ENCODE results near the gene TRAPPC14.

TRAPPC14 gene

DNA sequence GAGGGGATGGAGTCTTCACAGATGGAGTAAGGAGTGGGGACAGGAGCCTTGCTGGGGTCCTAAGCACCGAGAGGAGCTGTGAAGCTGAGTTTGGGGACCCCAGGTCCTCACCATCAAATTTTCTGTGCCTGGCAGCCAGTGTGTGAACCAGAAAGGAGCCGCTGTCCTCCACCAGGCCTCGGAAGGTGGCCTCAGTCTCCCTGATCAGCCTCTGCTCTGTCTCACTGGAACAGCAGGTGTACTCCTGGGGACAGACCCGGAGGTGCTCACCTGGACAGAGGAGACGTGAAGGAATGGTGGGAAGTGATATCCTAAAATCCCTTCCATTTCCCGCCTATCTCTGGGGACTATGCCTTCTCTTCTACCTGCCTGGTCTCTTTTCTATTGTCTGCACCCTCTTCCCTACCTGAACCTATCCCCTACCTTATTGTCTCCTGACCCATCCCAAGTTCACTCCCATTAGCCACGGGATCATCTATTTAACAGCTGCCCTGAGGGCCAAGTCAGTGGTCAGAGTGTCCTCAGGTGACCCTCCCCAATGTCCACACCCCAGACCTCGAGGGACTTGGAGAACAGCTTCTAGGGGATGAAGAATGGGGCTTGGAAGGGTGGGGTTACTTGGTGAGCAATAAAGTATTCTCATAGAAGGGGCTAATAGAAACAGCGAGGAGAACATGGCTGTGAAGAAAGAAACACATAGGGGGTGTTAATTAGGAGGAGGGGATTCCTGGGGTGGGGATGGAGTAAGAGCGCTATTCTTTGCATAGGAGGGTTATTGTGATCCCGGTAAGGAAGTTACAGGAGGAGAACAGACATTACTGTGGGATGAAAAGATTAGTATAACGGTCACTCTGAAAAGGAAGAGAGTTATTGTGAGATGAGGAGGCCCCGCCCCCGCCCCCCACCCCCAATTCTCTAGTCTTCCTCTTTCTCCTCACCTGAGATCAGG is 17.8 kb upstream of the TRAPPC14 start:
- peak overlapping the region; percentile 66 for H3K4me3 ChIP-seq (ENCODE audit: control insufficient read depth, low read depth, low read length)
- TF ChIP-seq, protein P1, sequence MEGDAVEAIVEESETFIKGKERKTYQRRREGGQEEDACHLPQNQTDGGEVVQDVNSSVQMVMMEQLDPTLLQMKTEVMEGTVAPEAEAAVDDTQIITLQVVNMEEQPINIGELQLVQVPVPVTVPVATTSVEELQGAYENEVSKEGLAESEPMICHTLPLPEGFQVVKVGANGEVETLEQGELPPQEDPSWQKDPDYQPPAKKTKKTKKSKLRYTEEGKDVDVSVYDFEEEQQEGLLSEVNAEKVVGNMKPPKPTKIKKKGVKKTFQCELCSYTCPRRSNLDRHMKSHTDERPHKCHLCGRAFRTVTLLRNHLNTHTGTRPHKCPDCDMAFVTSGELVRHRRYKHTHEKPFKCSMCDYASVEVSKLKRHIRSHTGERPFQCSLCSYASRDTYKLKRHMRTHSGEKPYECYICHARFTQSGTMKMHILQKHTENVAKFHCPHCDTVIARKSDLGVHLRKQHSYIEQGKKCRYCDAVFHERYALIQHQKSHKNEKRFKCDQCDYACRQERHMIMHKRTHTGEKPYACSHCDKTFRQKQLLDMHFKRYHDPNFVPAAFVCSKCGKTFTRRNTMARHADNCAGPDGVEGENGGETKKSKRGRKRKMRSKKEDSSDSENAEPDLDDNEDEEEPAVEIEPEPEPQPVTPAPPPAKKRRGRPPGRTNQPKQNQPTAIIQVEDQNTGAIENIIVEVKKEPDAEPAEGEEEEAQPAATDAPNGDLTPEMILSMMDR (conservative IDR thresholded peaks at IDR 0.05; ENCODE audit: control insufficient read depth, insufficient read depth, low read depth, low read length): no peak
- DNase-seq (ENCODE audit: low read depth): no peak

DNA sequence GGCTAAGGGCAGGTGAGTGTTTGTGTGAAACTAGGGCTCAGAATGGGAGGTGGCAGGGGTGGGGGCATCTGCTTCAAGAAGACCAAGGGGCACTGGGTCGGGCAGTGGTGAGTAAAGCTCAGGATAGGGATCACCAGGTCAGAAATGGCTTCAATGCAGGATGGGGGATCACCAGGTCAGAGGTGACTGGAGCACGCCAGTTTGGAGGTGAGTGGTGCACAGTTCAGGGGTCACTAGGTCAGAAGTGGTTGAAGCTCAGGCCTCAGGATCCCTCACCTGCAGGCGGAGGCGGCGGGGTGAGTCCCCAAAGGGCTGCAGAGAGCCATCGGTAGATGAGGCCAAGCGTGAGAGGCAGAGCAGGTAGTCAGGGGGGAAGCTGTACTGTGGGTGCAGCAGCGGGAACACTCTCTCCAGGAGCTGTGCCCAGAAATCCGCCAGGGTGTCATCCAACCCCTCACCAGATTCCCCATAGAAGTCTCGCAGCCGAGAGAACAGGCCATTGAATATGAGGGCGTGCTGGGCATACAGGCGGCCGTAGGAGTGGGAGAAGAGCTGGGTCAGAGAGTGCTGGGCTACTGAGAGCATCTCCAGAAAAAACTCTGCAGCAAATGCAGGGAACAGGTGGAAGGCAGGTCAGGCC is 16.9 kb upstream of the TRAPPC14 start:
- TF ChIP-seq, protein P1 (conservative IDR thresholded peaks at IDR 0.05; ENCODE audit: control insufficient read depth, insufficient read depth, low read depth, low read length): no peak
- no peak overlapping the region for H3K4me3 ChIP-seq (ENCODE audit: control insufficient read depth, low read depth, low read length)
- no peak for DNase-seq (ENCODE audit: low read depth)

DNA sequence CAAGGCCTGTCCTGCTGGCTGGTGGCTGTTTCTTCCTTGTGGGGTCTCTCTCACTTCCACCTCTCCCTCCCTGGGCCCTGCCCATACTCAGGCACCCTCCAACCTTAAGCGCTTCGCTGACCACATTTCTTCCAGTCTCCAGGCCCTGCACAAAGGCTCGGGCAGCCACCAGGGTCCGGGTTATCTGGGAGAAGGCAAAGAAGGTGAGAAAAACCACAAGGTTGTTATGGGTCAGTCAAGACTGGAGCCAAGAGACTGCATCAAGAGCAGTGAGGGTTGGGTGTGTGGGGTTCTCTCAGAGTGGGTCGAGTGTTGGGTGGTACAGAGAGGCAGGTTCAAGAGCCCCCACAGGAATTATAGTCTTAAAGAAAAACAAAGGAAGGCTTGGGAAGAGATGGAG is 16.1 kb upstream of the TRAPPC14 start:
- TF ChIP-seq, protein P1 (conservative IDR thresholded peaks at IDR 0.05; ENCODE audit: control insufficient read depth, insufficient read depth, low read depth, low read length): no peak
- no peak overlapping the region for H3K4me3 ChIP-seq (ENCODE audit: control insufficient read depth, low read depth, low read length)
- DNase-seq (ENCODE audit: low read depth): no peak

- H3K4me3 ChIP-seq (ENCODE audit: control insufficient read depth, low read depth, low read length): no peak overlapping the region
- DNase-seq (ENCODE audit: low read depth): no peak
- TF ChIP-seq, protein P1 (conservative IDR thresholded peaks at IDR 0.05; ENCODE audit: control insufficient read depth, insufficient read depth, low read depth, low read length): no peak
Measured at GRCh38 chr7:100173806-100174495, 15.4 kb upstream of the TRAPPC14 start.

GRCh38 chr7:100171840-100172239 is 13.3 kb upstream of the TRAPPC14 start:
- no peak for DNase-seq (ENCODE audit: low read depth)
- no peak overlapping the region for H3K4me3 ChIP-seq (ENCODE audit: control insufficient read depth, low read depth, low read length)
- TF ChIP-seq, protein P1 (conservative IDR thresholded peaks at IDR 0.05; ENCODE audit: control insufficient read depth, insufficient read depth, low read depth, low read length): no peak

DNA sequence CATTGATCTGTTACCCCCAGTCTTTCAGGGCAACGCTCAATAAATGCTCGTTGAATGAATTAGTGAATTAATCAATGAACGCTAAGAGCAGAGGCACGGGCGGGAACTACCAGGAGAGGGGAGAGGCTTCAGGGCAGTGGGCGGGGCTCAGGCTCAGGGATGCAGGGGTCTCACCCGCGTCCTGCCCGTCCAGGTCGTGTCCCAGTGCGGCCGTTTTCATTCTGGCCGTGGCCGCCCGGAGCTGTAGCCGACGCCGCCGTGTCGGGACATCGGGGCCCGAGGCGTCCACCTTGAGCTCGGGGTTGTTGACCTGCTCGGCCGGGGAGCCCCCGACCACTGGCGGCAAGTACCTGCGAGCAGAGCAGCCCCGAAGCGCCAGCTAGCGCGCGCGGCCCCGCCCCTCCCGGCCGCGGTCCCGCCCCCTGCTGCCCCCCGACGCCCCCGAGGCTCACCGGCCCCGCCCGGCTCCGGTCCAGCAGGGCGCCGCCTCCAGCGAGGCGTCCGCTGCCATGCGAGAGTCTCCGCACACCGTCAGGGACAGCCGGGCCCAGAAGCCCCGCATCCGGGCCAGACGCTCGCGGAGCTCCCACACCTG is 12.7 kb upstream of the TRAPPC14 start:
- peak overlapping the region; percentile 15 for H3K4me3 ChIP-seq (ENCODE audit: control insufficient read depth, low read depth, low read length)

More for the DNA sequence above, 12.7 kb upstream of the TRAPPC14 start:
- DNase-seq (ENCODE audit: low read depth): no peak
- TF ChIP-seq, protein P1 (conservative IDR thresholded peaks at IDR 0.05; ENCODE audit: control insufficient read depth, insufficient read depth, low read depth, low read length): no peak

All from fibroblast of mammary gland (primary cell).